Heart right ventricle (tissue), 16 donors: ENCODE results near the gene TMEM40. TPM values are rescaled to one million over a fixed set of nuclear protein-coding genes. Genes with fewer than 3 reads are reported as not detected.
A peak's percentile ranks its signal among the peaks of the same experiment; 100 is the strongest.
"Not testable (repeated sequence)": the region's sequence is repeated elsewhere in the genome, so short reads cannot be mapped to it uniquely, and the experiment has no call there.

Experiments used
- ATAC-seq, 8 donors: fragments of 200-7000 bp; cut with Tn5 transposase; one replicate each; pipeline ENCODE4 v1.9.1; 2020; ENCODE audit warnings: mild to moderate bottlenecking in 8 of 8, moderate library complexity in 8 of 8, moderate number of reproducible peaks in 1 of 8
- DNase-seq, 2 donors: peaks; one replicate each; pipeline ENCODE4 v3.0.0-alpha.2; 2020
- H3K27ac ChIP-seq, 10 donors: fragments of 200-600 bp; sonication (generic) in 2 of 10; one replicate each; pipeline versions ENCODE4 v1.5.0 to v1.8.0; 2020 to 2022; ENCODE audit warnings: mild to moderate bottlenecking in 3 of 10
- H3K27me3 ChIP-seq, 7 donors: fragments of 200-600 bp; one replicate each; pipeline ENCODE4 v1.8.0; 2021 to 2022; ENCODE audit warnings: mild to moderate bottlenecking in 2 of 7
- H3K36me3 ChIP-seq, 9 donors: fragments of 200-600 bp; sonication (generic) in 1 of 9; one replicate each; pipeline versions ENCODE4 v1.5.0 to v1.8.0; 2020 to 2022; ENCODE audit warnings: mild to moderate bottlenecking in 2 of 9
- H3K4me1 ChIP-seq, 9 donors: fragments of 200-600 bp; sonication (generic) in 1 of 9; one replicate each; pipeline versions ENCODE4 v1.5.0 to v1.8.0; 2020 to 2022; ENCODE audit warnings: mild to moderate bottlenecking in 4 of 9
- H3K4me3 ChIP-seq, 10 donors: fragments of 200-600 bp; sonication (generic) in 2 of 10; one replicate each; pipeline versions ENCODE4 v1.5.0 to v1.8.0; 2020 to 2022; ENCODE audit warnings: mild to moderate bottlenecking in 7 of 10, moderate library complexity in 2 of 10
- H3K9me3 ChIP-seq, 11 donors: fragments of 200-600 bp in 10 of 11; sonication (generic) in 2 of 11; one replicate each; pipeline versions ENCODE4 v1.5.0 to v1.8.0; 2013 to 2022; ENCODE audit warnings: mild to moderate bottlenecking in 2 of 11, control low read depth in 1 of 11, moderate library complexity in 1 of 11
- WGBS, 2 donors: extraction: QIAGEN DNeasy Blood & Tissue Kit; methylation state at CpG; one replicate each; pipeline ENCODE4 v1.1.7; 2013; ENCODE audit warnings: inconsistent platforms in 1 of 2; 5-methylcytosine and 5-hydroxymethylcytosine counted together
- intact Hi-C, 10 donors: fragments of 100-400 bp; cut with DNase I; formaldehyde crosslinking; loops; one replicate each; pipeline versions ENCODE4 v1.11.1 to v1.14.2; 2022
- polyA plus RNA-seq, 2 donors: library from polyadenylated mRNA; stranded (reverse); fragments of 200-250 nt; gene quantifications; one replicate each; pipeline ENCODE4 v1.2.3, GENCODE V29; 2013
- total RNA-seq, 10 donors: library from RNA; stranded (reverse); fragmentation: NEBNext Ultra II Directional in 3 of 10; extraction: Animal tissue kit (Norgen Biotek cat#: 25700) in 3 of 10; gene quantifications; one replicate each; pipeline versions ENCODE4 v1.2.1 to v1.2.4, GENCODE V29; 2021 to 2023
- TF ChIP-seq, protein P1 (sequence below), 9 donors: fragments of 200-600 bp; sonication (generic) in 2 of 9; IDR thresholded peaks; one replicate each; pipeline versions ENCODE4 v1.5.0 to v1.8.0; 2021 to 2022; ENCODE audit warnings: antibody characterized with exemption in 9 of 9, mild to moderate bottlenecking in 5 of 9, moderate library complexity in 1 of 9
- donor health status: Arrhythmogenic right ventricular cardiomyopathy.
- donor health status: ischemic (EF 13 %, LVEDD 7.1; RV severe dilation, severe dysfunction).
- donor health status: healthy with polysubstance abuse.
- donor health status: DM: no; HTN: yes; CAD: no.
- donor health status: DM: no; HTN: no; CAD: no.
- donor health status: ischemic (EF 25% LVEDD 6.9; RV normal size, moderate dysfunction).
- donor health status: ischemic (EF 25% LVEDD 5.7; RV mildly dilated, moderate dysfunction).
- donor health status: healthy.
- donor health status: DM: yes; HTN: yes; CAD: no.
- donor health status: Ischemic cardiomyopathy.
- donor health status: ischemic (EF 35%, LVEDD 5.7; RV mildly dilated, moderate dysfunction).
- donor health status: nonischemic (EF 11% LVEDD 7.7; RV severe dilation, severe dysfunction).
- donor health status: DM: yes; HTN: yes; CAD: no.
- donor health status: PGD.
- donor health status: ischemic (EF 29% LVEDD 5.4; RV normal size, mild dysfunction).
- donor health status: nonischemic (EF 23%, LVEDD 6.1; RV moderate dilation, normal function).

Gene TMEM40
- total and polyA plus RNA-seq, 12 donors: 0.68 to 10.1 (median 2.3) TPM

DNA sequence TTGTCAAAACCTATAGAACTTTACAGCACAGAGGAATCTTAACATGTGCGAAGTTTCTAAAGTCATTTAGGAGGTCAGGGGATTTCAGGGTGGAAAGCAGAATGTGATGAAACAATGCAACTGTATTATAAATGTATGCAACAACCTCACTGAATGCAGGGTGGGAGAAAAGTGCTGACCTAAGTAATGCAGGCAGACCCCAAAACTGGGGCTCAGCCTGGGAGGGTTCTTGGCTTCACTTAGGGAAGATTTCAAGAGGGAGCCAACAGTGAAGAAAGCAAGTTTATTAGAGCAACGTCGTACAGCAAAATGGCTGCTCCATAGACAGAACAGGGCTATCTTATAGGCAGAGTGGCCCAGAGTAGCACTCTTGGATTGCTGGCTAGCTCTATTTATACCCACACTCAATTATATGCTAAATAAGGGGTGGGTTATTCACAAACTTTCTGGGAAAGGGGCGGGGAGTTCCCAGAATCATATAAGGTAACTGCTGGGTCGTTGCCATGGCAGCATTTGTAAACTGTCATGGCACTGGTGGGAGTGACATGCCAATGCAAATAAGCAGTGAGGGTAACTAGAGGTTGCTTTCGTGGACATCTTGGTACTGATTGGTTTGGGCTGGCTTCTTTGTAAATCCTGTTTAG lies 23.2 kb upstream of the TMEM40 start:
- Histone ChIP-seq H3K36me3 (no peaks in the 10 kb centered on the region), H3K4me1 (no peaks in the 10 kb centered on the region), H3K4me3 (no peak overlapping the region), H3K9me3 (no peaks in the 10 kb centered on the region), H3K27me3 (no peaks in the 10 kb centered on the region), H3K27ac (no peak overlapping the region)
- ATAC-seq: peak in 6 of 8 donors; percentile 20 to 88 (median 68)
- no peak for DNase-seq
- 67% methylated on average over 6 of the region's 6 CpGs for whole genome bisulfite sequencing, 2 donors
- TF ChIP-seq, protein P1, sequence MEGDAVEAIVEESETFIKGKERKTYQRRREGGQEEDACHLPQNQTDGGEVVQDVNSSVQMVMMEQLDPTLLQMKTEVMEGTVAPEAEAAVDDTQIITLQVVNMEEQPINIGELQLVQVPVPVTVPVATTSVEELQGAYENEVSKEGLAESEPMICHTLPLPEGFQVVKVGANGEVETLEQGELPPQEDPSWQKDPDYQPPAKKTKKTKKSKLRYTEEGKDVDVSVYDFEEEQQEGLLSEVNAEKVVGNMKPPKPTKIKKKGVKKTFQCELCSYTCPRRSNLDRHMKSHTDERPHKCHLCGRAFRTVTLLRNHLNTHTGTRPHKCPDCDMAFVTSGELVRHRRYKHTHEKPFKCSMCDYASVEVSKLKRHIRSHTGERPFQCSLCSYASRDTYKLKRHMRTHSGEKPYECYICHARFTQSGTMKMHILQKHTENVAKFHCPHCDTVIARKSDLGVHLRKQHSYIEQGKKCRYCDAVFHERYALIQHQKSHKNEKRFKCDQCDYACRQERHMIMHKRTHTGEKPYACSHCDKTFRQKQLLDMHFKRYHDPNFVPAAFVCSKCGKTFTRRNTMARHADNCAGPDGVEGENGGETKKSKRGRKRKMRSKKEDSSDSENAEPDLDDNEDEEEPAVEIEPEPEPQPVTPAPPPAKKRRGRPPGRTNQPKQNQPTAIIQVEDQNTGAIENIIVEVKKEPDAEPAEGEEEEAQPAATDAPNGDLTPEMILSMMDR (IDR thresholded peaks at IDR 0.05): no peak
- intact Hi-C loops: no loop called here

DNA sequence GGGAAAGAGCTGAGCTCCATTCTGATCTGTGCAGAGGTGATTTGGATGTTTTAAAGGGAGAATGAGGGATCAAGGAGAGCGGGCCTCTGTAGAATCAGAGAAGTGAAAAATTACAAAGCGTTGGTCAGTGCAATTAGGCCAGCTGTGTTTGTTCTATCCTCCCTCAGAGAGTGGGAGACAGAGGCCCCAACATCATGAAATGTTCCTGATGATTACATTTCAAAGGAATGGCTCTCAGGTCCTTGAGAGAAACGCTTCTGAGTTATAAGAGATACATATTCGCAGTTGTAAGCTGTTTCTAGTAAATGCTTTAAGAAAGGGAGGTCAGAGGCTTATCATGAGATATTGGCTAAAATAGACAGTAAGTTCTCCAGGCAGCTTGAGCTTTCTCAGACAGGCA lies 21.7 kb upstream of the TMEM40 start:
- no peak for ATAC-seq
- Histone ChIP-seq H3K4me3 (no peak overlapping the region), H3K27me3 (no peaks in the 10 kb centered on the region), H3K36me3 (no peaks in the 10 kb centered on the region), H3K9me3 (no peaks in the 10 kb centered on the region), H3K27ac (no peak overlapping the region), H3K4me1 (no peaks in the 10 kb centered on the region)
- 67 to 75% methylated on average over 4 of the region's 4 CpGs for WGBS, 2 donors
- no peak for DNase-seq
- intact Hi-C loops: no loop called here
- TF ChIP-seq, protein P1 (IDR thresholded peaks at IDR 0.05): no peak

DNA sequence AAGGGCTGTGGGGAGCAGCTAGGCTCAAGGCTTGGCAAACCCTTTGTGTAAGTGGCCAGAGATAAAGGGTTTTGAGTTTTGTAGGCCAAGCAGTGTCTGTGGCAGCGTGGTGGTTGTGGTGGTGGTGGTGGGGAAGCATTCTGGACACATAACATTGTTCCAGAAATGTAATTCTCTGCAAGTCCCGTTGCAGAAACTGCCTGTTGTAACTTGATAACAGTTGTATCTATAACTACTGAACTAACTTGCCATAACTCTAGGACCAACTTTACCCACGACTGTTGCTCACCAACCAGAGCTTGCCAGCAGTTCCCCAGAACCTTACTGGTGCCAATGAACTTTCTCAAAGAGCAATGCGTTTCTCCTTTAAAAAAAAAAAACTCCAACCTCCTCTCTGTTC lies 18.1 kb upstream of the TMEM40 start:
- TF ChIP-seq, protein P1 (IDR thresholded peaks at IDR 0.05): no peak
- intact Hi-C loops: no loop called here

DNA sequence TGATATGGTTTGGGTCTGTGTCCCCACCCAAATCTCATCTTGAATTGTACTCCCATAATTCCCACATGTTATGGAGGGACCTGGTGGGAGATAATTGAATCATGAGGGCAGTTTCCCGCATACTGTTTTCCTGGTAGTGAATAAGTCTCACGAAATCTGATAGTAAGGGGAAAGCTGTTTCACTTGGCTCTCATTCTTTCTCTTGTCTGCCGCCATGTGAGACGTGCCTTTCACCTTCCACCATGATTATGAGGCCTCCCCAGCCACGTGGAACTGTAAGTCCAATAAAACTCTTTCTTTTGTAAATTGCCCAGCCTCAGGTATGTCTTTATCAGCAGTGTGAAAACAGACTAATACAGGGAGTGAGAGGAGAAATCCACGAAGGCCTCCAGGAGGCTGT lies 16.9 kb upstream of the TMEM40 start:
- WGBS, 2 donors: 76 to 78% methylated on average over 6 of the region's 6 CpGs
- H3K27me3 ChIP-seq, H3K27ac ChIP-seq, DNase-seq, ATAC-seq, H3K36me3 ChIP-seq, intact Hi-C loops, H3K4me3 ChIP-seq, H3K9me3 ChIP-seq: not testable (repeated sequence)
- peaks cover 0 to 16% (median 3%) of the 10 kb centered on the region in 9 donors for H3K4me1 ChIP-seq

More for the DNA sequence above, 18.1 kb upstream of the TMEM40 start:
- Histone ChIP-seq H3K4me1 (peaks cover 0 to 16% (median 3%) of the 10 kb centered on the region in 9 donors), H3K9me3 (no peaks in the 10 kb centered on the region), H3K4me3 (no peak overlapping the region), H3K27me3 (peaks cover 0 to 4% (median 0%) of the 10 kb centered on the region in 7 donors), H3K36me3 (no peaks in the 10 kb centered on the region), H3K27ac (no peak overlapping the region)
- WGBS, 2 donors: 71% methylated on average over 4 of the region's 4 CpGs
- ATAC-seq: no peak
- no peak for DNase-seq

DNA sequence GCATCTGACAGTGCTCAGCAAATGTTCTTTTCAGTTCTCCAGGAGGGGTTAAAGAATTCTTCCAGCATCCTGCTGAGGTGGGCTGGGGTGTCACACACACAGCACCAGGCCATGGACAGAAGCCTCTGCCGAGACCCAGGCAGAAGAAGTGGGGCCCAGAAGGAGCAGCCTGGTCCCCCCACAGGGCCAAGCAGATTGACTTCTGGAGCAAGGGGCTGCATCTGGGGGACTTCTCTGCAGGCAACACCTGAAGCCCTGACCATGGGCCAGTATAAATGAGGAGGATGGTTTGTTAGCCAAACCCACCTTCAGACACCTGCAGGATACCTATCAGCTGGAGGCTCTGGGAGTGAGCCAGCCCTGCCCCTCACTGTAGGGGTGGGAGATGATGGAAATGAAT lies 16.2 kb upstream of the TMEM40 start:
- H3K4me1 ChIP-seq: peaks cover 0 to 16% (median 3%) of the 10 kb centered on the region in 9 donors
- peak in 1 of 8 donors; percentile 17 for ATAC-seq
- H3K9me3 ChIP-seq: no peaks in the 10 kb centered on the region
- WGBS, 2 donors: 76 to 85% methylated on average over 1 of the region's 1 CpG
- intact Hi-C loops: no loop called here
- TF ChIP-seq, protein P1 (IDR thresholded peaks at IDR 0.05): no peak
- no peak overlapping the region for H3K27ac ChIP-seq
- H3K27me3 ChIP-seq: peaks cover 0 to 4% (median 0%) of the 10 kb centered on the region in 7 donors
- no peak for DNase-seq
- no peaks in the 10 kb centered on the region for H3K36me3 ChIP-seq
- H3K4me3 ChIP-seq: no peak overlapping the region
